K562 (cell line): ENCODE data around the gene LAMTOR4. TPM values are rescaled to one million over a fixed set of nuclear protein-coding genes. Genes with fewer than 3 reads are reported as not detected.
A peak's percentile ranks its signal among the peaks of the same experiment; 100 is the strongest.

Experiments
- ATAC-seq: fragments of 200-7000 bp; cut with Tn5 transposase; 3 replicates; pipeline ENCODE4 v1.9.1; 2020; ENCODE audit warnings: moderate library complexity
- BruUV-seq: library from RNA; stranded (reverse); fragments of 400-500 nt; replicated peaks from 2 replicates; lab custom pipeline; 2021; lab: Mats Ljungman, UMichigan
- CTCF ChIA-PET: fragments of 300-600 bp; formaldehyde crosslinking; extraction: SDS; loops from one replicate; lab custom pipeline; 2021; ENCODE audit warnings: low intra/inter-chr PET ratio; lab: Yijun Ruan, JAX
- POLR2A ChIA-PET: fragments of 300-600, 350-650 bp; sonication (Branson Sonifier 250); formaldehyde crosslinking; extraction: SDS; loops from one replicate; lab custom pipeline; 2021; ENCODE audit warnings: antibody characterized with exemption, inconsistent platforms; lab: Yijun Ruan, JAX
- DNase-seq, 4 experiments: peaks; one replicate each; pipeline versions ENCODE4 v3.0.0 to v3.0.0-alpha.2; 2011 to 2018; ENCODE audit warnings: low spot score in 3 of 4, mixed read lengths in 3 of 4; ENCODE audit errors: extremely low read depth in 1 of 4
- FAIRE-seq: peaks from 2 replicates; lab custom pipeline; 2011; peaks lifted over from hg19 to GRCh38; lab: Jason Lieb, UNC
- H2AFZ ChIP-seq: 2 replicates; pipeline ENCODE4 v1.6.0; 2011; ENCODE audit warnings: low read depth, low read length, control low read depth, inconsistent platforms
- H3K27ac ChIP-seq: fragments of 200-600 bp; 3 replicates; pipeline ENCODE4 v1.8.0; 2011; ENCODE audit warnings: low read depth, mild to moderate bottlenecking, control low read depth, inconsistent platforms, low read length, moderate library complexity, mixed read lengths; ENCODE audit errors: extremely low read depth
- H3K27me3 ChIP-seq, 2 experiments: fragments of 300-600 bp in 1 of 2; 2 replicates in 1 of 2; 3 replicates in 1 of 2; pipeline versions ENCODE4 v1.6.0 to v1.8.0; 2011; ENCODE audit warnings: inconsistent platforms in 2 of 2, low read length in 2 of 2, mild to moderate bottlenecking in 1 of 2, mixed read lengths in 1 of 2, moderate library complexity in 1 of 2; ENCODE audit not compliant: control insufficient read depth in 2 of 2, insufficient read depth in 2 of 2
- H3K36me3 ChIP-seq: fragments of 300-600 bp; 3 replicates; pipeline ENCODE4 v1.8.0; 2011; ENCODE audit warnings: mild to moderate bottlenecking, low read length, inconsistent platforms; ENCODE audit not compliant: control insufficient read depth, insufficient read depth
- H3K4me1 ChIP-seq, 2 experiments: fragments of 200-600 bp in 1 of 2; replicated peaks in 1 of 2; 2 replicates in 1 of 2; 3 replicates in 1 of 2; pipeline versions ENCODE4 v1.5.1 to v1.8.0; 2011; ENCODE audit warnings: inconsistent platforms in 2 of 2, low read length in 2 of 2, mild to moderate bottlenecking in 1 of 2, mixed read lengths in 1 of 2, moderate library complexity in 1 of 2; ENCODE audit not compliant: control insufficient read depth in 2 of 2, insufficient read depth in 2 of 2
- H3K4me2 ChIP-seq: 2 replicates; pipeline ENCODE4 v1.6.1; 2011; ENCODE audit warnings: low read length, control low read depth, inconsistent platforms, mixed read lengths; ENCODE audit not compliant: insufficient read depth
- H3K4me3 ChIP-seq: fragments of 200-600 bp; sonication (generic), shearing (Covaris generic); 2 replicates; pipeline ENCODE4 v1.5.1; 2016; ENCODE audit warnings: control low read depth, inconsistent platforms
- H3K79me2 ChIP-seq: fragments of 200-600 bp; 3 replicates; pipeline ENCODE4 v1.8.0; 2011; ENCODE audit warnings: low read length, inconsistent platforms; ENCODE audit not compliant: control insufficient read depth, insufficient read depth
- H3K9ac ChIP-seq, 2 experiments: 2 replicates each; pipeline versions ENCODE4 v1.6.0 to v1.6.1; 2011; ENCODE audit warnings: low read depth in 2 of 2, low read length in 2 of 2, control low read depth in 1 of 2, inconsistent platforms in 1 of 2, mild to moderate bottlenecking in 1 of 2, mixed read lengths in 1 of 2; ENCODE audit not compliant: insufficient read depth in 1 of 2
- H3K9me1 ChIP-seq: one replicate; pipeline ENCODE4 v1.6.0; 2011; ENCODE audit warnings: inconsistent platforms, mild to moderate bottlenecking, low read length, moderate library complexity; ENCODE audit not compliant: control insufficient read depth, insufficient read depth
- H3K9me3 ChIP-seq: replicated peaks from 2 replicates; pipeline ENCODE4 v1.5.1; 2011; ENCODE audit warnings: low read depth, low read length, inconsistent platforms; ENCODE audit not compliant: control insufficient read depth, insufficient read depth
- H4K20me1 ChIP-seq: replicated peaks from 2 replicates; pipeline ENCODE4 v1.6.1; 2011; ENCODE audit warnings: low read length, inconsistent platforms, mixed read lengths; ENCODE audit not compliant: control insufficient read depth, insufficient read depth
- CHD2 ChIP-seq: IDR thresholded peaks from 2 replicates; pipeline ENCODE4 v1.6.1; 2011; ENCODE audit warnings: low read depth, low read length
- CTCFL ChIP-seq: IDR thresholded peaks from 2 replicates; pipeline ENCODE4 v1.6.1; 2011; ENCODE audit warnings: borderline replicate concordance, low read depth, mild to moderate bottlenecking, moderate library complexity, low read length; ENCODE audit not compliant: insufficient read depth, poor library complexity, severe bottlenecking
- E2F3 ChIP-seq: fragments of 250-450 bp; sonication (Bioruptor Pico); IDR thresholded peaks from 2 replicates; pipeline ENCODE4 v1.4.0; 2020; ENCODE audit warnings: mild to moderate bottlenecking
- PREB ChIP-seq: sonication (generic); formaldehyde crosslinking; IDR thresholded peaks from 2 replicates; pipeline ENCODE4 v1.8.1; 2023; ENCODE audit warnings: mild to moderate bottlenecking, missing genetic modification reagents
- SAFB ChIP-seq: fragments of 200-400 bp; formaldehyde crosslinking; IDR thresholded peaks from 2 replicates; pipeline ENCODE4 v1.6.1; 2017; ENCODE audit warnings: low read depth, low read length, borderline replicate concordance
- SP2 ChIP-seq: IDR thresholded peaks from 2 replicates; pipeline ENCODE4 v1.6.1; 2011; ENCODE audit warnings: mild to moderate bottlenecking, low read depth, low read length, moderate library complexity; ENCODE audit not compliant: poor library complexity, severe bottlenecking; ENCODE audit errors: extremely low read depth
- TEAD4 ChIP-seq, 2 experiments: sonication (generic) in 1 of 2; formaldehyde crosslinking in 1 of 2; IDR thresholded peaks; 2 replicates each; pipeline versions ENCODE4 v1.6.1 to v1.8.0; 2012 to 2022; ENCODE audit warnings: borderline replicate concordance in 1 of 2, inconsistent platforms in 1 of 2, low read length in 1 of 2, mild to moderate bottlenecking in 1 of 2, missing genetic modification reagents in 1 of 2
- WGBS: fragments of 100-300 bp; shearing (Covaris generic); methylation state at CpG from one replicate; pipeline ENCODE4 v1.1.6; 2016; ENCODE audit warnings: low coverage, mixed read lengths; ENCODE audit not compliant: insufficient coverage; ENCODE audit errors: missing lambda C conversion rate; 5-methylcytosine and 5-hydroxymethylcytosine counted together
- in situ Hi-C: fragments of 300-500 bp; cut with MboI; formaldehyde crosslinking; loops from 4 replicates; pipeline ENCODE4 v1.15.0; 2018; ENCODE audit warnings: inconsistent platforms, mixed read lengths
- intact Hi-C: fragments of 100-400 bp; cut with micrococcal nuclease; formaldehyde crosslinking; loops from 2 replicates; pipeline ENCODE4 v1.14.2; 2022
- polyA plus RNA-seq, 8 experiments: library from polyadenylated mRNA; depleted of rRNA in 4 of 8; stranded (reverse) in 5 of 8; unstranded in 3 of 8; fragments of >200 nt; fragmentation: Nextera tagmentation in 2 of 8; fragmentation: Illumina TruSeq in 1 of 8; extraction: Ambion mirVana in 2 of 8; extraction: Trizol in 1 of 8; gene quantifications; 2 replicates each; pipeline versions ENCODE4 v1.2.1 to v1.2.3, GENCODE V29; 2011 to 2014; ENCODE audit warnings: inconsistent platforms in 1 of 8, missing spikeins in 1 of 8
- total RNA-seq, 7 experiments: library from RNA; depleted of rRNA in 6 of 7; stranded (reverse); fragments of >200 nt in 6 of 7; fragmentation: Illumina TruSeq in 2 of 7; extraction: Trizol in 2 of 7; gene quantifications; 2 replicates each; pipeline versions ENCODE4 v1.2.1 to v1.2.3, GENCODE V29; 2011 to 2021; ENCODE audit warnings: low replicate concordance in 1 of 7
- TF ChIP-seq, protein P1 (sequence below): fragments of 250-450 bp; sonication (Bioruptor Pico); IDR thresholded peaks from 2 replicates; pipeline ENCODE4 v1.5.0; 2021

Gene LAMTOR4
- total and polyA plus RNA-seq, 9 of the 15 experiments (the other 6 are each of a cell fraction or from before 2014, with no cell fraction given): 79.6 to 314 (median 195) TPM

- H3K9me1 ChIP-seq: no peaks in the 10 kb centered on the region
- H3K27me3 ChIP-seq: no peaks in the 10 kb centered on the region; a peak in 1 of 5 replicates
- CTCF ChIA-PET: interaction anchor here (0.5 to 0.9 kb wide), 3 partner anchors 199 to 216 kb away, joined by 3 read pairs; no protein-coding TSS in a partner anchor
- no peaks in the 10 kb centered on the region for H3K9me3 ChIP-seq
- H3K4me2 ChIP-seq: peak overlapping the region; percentile 94
- 46% methylated on average over 32 of the region's 37 CpGs for WGBS
- peak overlapping the region; percentile 97 for H2AFZ ChIP-seq
- H4K20me1 ChIP-seq: no peaks in the 10 kb centered on the region
- peak overlapping the region; percentile 97; the same call in 2 of the 3 replicates for H3K27ac ChIP-seq
- FAIRE-seq: no peak
- BruUV-seq: no TSS peak
- H3K4me1 ChIP-seq: peaks cover 28 to 51% of the 10 kb centered on the region in 2 experiments
- intact Hi-C loops (loop anchor here (1.0 to 5.0 kb wide), 4 partner anchors 27 to 151 kb away; partner anchors contain the start of genes AP4M1, AZGP1, MCM7 and ZSCAN21), in situ Hi-C loops (loop anchor here (5.0 kb wide), 2 partner anchors 136 to 211 kb away; partner anchors contain the start of gene TRIM4)
- peak in 1 of 4 experiments; percentile 15 for DNase-seq
- H3K79me2 ChIP-seq: peaks cover 22% of the 10 kb centered on the region
- peak overlapping the region; percentile 74 for H3K4me3 ChIP-seq
- POLR2A ChIA-PET: interaction anchor here (0.6 to 1.9 kb wide), 8 partner anchors 10 to 584 kb away, joined by 3 to 7 read pairs (median 3); partner anchors contain the start of gene LAMTOR4
- H3K9ac ChIP-seq: peak overlapping the region; percentile 92 to 100; a peak in 3 of 4 replicates
- no peaks in the 10 kb centered on the region for H3K36me3 ChIP-seq
- ATAC-seq: no peak
- TF ChIP-seq SP2: no peak
- no peak for TF ChIP-seq CTCFL
- no peak for TF ChIP-seq CHD2
- no peak for TF ChIP-seq E2F3 (CRISPR knock-in tag)
- TF ChIP-seq, protein P1, sequence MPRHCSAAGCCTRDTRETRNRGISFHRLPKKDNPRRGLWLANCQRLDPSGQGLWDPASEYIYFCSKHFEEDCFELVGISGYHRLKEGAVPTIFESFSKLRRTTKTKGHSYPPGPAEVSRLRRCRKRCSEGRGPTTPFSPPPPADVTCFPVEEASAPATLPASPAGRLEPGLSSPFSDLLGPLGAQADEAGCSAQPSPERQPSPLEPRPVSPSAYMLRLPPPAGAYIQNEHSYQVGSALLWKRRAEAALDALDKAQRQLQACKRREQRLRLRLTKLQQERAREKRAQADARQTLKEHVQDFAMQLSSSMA (CRISPR knock-in tag): no peak
- 0 out of 2 replicates have a peak, but pooled peaks have one; percentile 52 for TF ChIP-seq PREB (CRISPR knock-in tag)
- no peak for TF ChIP-seq TEAD4 (IDR thresholded peaks at IDR 0.05; ENCODE audit: low read length)
- TF ChIP-seq TEAD4 (CRISPR knock-in tag; IDR thresholded peaks at IDR 0.05; ENCODE audit: borderline replicate concordance): no peak
- TF ChIP-seq SAFB: no peak
Observed at GRCh38 chr7:100127866-100128636, 20.7 kb upstream of the LAMTOR4 start.
